GM12874 (cell line): ENCODE data around the gene DLGAP1.

Experiments used
- CTCF ChIP-seq: IDR thresholded peaks from 2 replicates; pipeline ENCODE4 v1.5.1; 2011; ENCODE audit warnings: low read depth, mild to moderate bottlenecking, control low read depth, low read length, moderate library complexity; ENCODE audit not compliant: insufficient read depth

Gene DLGAP1

DNA sequence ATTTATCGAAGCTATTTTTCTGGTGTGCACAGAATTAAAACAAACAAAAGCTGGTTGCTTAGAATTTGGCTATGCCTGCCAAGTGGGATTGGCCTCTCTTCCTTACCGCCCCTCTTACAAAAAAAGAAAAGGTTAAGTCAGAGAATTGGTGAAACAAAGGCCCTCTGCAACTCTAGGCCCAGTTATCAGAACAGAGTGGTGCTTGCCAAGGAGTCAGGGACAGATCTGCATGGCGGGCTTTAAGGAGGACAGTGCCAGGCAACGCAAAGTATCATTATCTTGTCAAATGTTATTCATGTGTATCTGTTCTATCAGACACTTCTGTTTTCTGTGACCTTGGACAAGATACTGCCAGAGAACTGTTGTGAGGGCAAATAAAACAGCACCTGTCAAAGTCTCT, 926.9 kb downstream of the DLGAP1 start:
- no peak for TF ChIP-seq CTCF

GRCh38 chr18:3526421-3527354, 928.4 kb downstream of the DLGAP1 start:
- TF ChIP-seq CTCF = no peak

DNA sequence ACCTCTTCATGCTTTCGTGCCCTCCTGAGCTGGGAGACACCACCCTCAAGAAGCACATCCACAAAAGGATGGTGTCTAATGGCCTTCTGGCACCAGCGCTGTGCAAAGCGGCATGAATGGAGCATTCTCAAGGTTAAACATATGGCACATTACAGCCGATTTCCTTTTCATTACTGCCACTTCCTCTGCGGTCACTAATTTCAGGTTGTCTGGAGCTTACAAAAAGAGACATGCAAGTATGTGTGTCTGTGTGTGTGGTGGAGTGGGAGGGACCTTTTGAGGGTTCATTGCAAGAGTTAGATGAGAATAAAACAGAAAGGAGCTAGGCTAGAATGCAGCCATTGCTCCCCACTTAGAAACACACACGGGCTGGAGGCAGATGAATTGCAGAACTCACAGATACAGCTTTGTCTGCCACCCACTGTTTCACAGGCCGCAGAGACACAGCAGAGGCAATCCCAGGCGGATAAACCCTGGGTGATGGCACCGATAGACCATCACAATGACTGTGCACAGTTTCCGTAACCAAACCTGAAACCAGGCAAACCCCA, 929.2 kb downstream of the DLGAP1 start:
- no peak for TF ChIP-seq CTCF

GRCh38 chr18:3524706-3525105, 930.4 kb downstream of the DLGAP1 start:
- TF ChIP-seq CTCF = no peak

DNA sequence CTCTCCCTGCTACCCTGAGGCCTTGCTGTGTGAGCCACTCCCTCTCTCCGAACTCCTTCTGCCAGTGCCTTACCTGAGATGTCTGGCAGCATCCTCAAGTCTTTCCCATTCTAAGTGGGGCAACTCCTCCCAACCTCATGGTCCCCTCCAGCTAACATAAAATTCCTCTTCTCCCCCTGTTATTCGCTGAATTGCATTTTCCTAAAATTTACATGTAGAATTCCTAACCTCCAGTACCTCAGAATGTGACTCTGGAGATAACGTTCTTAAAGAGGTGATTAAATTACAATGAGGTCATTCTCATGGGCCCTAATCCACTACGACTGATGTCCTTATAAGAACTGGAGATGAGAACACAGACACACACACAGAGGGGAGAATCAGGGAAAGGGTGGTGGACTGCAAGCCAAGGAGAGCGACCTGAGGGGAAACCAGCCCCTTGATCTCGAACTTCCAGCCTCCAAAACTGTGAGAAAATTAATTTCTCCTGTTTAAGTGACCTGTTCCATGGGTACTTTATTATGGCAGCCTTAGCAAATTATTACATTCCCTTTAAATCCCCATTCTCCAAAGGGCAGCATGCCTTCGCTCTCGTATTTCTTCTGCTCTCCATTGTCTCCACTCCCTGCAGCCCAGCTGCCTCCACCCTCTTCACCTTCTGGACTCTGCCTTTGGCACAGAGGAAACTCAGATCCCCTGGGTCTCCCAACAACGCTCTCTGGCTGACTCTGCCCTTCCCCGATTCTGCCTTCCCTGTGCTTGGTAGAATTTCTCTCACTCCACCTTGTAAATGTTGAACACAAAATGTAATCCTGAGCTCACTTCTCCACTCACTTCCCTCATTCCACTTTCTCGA, 934.6 kb downstream of the DLGAP1 start:
- TF ChIP-seq CTCF = no peak

DNA sequence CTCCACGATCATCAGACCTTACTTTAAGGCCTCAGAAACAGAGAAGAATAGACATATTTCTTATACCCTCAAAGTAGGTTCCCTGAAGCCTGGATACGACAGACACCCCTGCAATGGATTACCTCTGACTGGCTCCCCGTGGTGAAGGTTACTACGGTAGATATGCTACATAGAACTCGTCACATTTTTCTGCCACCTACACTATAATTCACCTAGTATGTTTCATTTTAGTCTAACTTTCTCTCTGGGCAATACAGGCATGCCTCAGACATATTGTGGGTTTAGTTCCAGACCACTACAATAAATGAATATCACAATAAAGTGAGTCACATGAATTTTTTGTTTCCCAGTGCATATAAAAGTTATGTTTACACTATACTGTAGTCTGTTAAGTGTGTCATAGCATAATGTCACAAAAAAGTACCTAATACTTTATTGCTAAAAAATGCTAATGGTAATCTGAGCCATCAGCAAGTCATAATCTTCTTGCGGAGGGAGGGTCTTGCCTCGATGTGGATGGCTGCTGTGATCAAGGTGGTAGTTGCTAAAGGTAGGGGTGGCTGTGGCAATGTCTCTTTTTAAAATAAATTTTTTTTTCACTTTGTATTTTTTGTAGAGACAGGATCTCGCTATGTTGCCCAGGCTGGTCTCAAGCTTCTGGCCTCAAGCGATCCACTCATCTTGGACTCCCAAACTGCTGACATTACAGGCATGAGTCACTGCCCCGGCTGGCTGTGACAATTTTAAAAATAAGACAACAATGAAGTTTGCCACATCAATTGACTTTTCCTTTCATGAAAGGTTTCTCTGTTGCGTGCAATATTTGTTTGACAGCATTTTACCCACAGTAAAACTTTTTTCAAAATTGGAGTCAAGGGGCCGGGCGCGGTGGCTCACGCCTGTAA, 940.5 kb downstream of the DLGAP1 start:
- no peak for TF ChIP-seq CTCF
